C4-2B (cell line): ENCODE data around the gene GRXCR1.

Experiments used
- H3K27ac ChIP-seq: fragments of 450-650 bp; 2 replicates; pipeline ENCODE4 v1.5.1; 2017
- ZFX ChIP-seq: fragments of 450-650 bp; IDR thresholded peaks from 2 replicates; pipeline ENCODE4 v1.6.1; 2017
- TF ChIP-seq, protein P1 (sequence below): fragments of 450-650 bp; conservative IDR thresholded peaks from 2 replicates; pipeline ENCODE4 v1.5.1; 2017; ENCODE audit warnings: mild to moderate bottlenecking

GRXCR1 gene

DNA sequence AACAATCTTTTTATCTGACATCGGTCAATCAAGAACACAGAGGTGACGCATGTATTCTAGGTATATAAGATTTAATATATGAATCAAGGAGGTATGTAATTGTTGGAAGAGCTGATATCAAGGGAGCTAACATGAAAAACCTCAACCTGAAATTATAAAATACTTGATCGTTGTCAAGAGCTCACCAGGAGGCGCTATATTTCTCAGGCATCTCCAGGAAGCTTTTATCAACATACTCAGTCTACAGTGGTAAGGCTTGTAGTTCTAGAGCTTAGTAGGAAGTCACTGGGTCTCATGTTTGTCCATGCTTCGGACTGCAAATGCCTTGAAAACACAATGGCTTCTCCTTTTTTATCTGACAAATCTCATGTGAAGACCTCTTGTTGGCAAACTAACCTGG, 156.1 kb downstream of the GRXCR1 start:
- H3K27ac ChIP-seq, result no peak overlapping the region
- TF ChIP-seq, protein P1, sequence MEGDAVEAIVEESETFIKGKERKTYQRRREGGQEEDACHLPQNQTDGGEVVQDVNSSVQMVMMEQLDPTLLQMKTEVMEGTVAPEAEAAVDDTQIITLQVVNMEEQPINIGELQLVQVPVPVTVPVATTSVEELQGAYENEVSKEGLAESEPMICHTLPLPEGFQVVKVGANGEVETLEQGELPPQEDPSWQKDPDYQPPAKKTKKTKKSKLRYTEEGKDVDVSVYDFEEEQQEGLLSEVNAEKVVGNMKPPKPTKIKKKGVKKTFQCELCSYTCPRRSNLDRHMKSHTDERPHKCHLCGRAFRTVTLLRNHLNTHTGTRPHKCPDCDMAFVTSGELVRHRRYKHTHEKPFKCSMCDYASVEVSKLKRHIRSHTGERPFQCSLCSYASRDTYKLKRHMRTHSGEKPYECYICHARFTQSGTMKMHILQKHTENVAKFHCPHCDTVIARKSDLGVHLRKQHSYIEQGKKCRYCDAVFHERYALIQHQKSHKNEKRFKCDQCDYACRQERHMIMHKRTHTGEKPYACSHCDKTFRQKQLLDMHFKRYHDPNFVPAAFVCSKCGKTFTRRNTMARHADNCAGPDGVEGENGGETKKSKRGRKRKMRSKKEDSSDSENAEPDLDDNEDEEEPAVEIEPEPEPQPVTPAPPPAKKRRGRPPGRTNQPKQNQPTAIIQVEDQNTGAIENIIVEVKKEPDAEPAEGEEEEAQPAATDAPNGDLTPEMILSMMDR, result peak; percentile 45
- no peak for TF ChIP-seq ZFX

DNA sequence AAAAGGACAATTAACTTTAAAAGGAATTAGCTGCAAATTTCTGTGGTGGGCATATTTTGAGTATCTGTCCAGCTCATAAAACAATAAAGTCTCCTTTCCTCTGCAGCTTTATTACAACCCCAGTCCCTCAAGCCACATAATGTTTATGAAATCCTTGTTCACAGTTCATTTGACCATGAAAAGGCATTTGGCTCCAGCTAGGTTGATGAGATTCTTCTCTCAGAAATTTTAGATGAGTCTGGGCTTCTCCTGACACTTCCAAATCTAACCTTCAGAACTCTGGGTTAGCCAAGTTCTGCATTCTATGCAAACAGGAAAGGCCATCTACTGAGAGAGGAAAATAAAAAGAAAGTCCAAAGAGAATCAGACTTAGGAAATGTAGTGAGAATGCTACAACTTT, 156.8 kb downstream of the GRXCR1 start:
- TF ChIP-seq ZFX, result no peak
- TF ChIP-seq, protein P1, result no peak
- H3K27ac ChIP-seq, result no peak overlapping the region

DNA sequence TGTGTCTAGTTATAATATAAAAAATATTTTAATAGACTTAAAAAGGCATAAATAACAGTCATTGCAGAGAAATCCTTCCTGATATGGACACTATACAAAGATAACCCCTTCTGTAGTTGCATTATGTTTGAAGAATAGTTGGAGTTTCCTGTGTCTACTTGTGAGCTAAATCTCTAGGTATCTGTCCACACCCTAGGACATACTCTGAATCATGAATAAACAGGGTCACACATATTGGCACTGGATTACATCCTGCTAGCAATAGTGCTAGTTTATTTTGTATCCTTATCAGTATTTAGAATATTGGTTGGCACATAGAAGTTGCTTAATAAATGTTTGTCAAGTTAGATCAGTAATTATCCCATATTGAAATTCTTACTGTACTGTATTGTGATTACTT, 173.9 kb downstream of the GRXCR1 start:
- TF ChIP-seq, protein P1, result no peak
- no peak for TF ChIP-seq ZFX
- H3K27ac ChIP-seq, result no peak overlapping the region

DNA sequence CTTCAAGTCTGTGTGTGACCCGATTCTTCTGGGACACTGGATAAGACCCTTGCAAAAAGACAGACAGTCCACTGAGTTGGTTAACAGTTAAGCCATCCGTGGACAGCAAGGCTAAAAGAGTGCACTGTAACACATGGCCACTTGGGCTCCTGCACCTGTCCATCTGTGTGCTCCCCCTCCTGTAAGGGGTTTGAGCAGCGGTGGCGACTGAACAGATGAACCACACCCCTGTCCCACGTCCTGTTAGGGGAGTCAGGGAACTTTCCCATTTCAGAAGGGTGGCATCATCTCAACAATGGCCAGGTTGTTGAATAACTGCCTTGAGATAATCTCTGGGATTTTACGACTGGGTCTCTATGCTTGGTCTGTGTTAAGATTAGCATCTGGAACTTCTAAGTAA, 178.6 kb downstream of the GRXCR1 start:
- no peak for TF ChIP-seq ZFX
- TF ChIP-seq, protein P1, result no peak

More for the DNA sequence above, 178.6 kb downstream of the GRXCR1 start:
- no peak overlapping the region for H3K27ac ChIP-seq
